GM18519 (cell line): ENCODE measurements around the gene GOLGB1.
"Not testable (repeated sequence)": the region's sequence is repeated elsewhere in the genome, so short reads cannot be mapped to it uniquely, and the experiment has no call there.

Source experiments
- ATAC-seq: cut with Tn5 transposase; IDR thresholded peaks from one replicate; pipeline ENCODE4 v1.9.1; 2021; ENCODE audit warnings: mild to moderate bottlenecking, moderate library complexity; ENCODE audit not compliant: unreplicated experiment, low FRiP score

Gene GOLGB1

DNA sequence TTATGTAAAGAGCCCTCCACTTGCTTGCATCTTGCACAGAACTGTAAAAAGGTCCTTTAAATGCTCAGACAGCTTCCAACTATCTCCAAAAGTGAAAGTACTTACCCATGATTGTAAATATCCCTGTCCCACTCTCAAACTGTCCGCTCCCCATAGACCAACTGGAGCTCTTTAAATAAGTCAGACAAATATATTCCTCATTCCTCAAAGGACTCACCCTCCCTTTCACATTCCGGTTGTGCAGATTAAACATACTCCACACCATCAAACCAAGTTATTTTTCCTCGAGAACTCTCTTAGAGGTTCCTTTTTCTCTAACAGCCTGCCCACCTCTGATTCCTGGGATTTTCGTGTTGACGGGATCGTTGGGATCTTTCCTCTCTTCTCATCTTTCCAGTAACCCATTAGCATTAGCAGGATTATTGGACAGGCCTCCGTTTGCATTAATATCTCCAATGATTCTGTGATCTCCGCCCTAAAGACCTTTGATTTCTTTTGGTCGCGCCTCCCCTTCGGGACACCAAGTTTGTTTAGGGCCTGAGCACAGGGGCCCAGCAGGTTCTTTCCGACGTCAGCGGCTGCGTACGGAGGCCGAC, 763 bp downstream of the GOLGB1 start:
- no peak for ATAC-seq

DNA sequence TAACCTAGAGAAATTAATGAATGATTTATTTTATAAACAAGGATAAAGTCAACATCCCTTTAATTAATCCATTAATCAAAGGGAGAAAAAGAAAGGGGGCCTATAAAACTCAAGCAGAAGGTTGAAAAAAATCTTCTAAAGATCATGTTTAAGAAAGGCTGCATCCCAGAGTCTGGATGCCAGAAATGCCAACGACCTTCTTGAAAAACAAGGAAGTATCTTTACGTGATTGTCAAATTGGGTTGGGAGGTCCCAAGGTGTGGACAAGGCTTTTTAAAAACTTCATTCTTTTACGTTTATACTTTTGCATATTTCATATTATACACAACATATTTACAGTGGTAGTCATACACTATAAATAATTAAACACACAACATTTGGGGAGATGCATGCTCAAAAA, 1.6 kb downstream of the GOLGB1 start:
- no peak for ATAC-seq

DNA sequence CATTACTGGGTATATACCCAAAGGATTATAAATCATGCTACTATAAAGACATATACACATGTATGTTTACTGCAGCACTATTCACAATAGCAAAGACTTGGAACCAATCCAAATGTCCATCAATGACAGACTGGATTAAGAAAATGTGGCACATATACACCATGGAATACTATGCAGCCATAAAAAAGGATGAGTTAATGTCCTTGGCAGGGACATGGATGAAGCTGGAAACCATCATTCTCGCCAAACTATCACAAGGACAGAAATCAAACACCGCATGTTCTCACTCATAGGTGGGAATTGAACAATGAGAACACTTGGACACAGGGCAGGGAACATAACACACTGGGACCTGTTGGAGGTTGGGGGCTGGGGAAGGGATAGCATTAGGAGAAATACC, 6.4 kb downstream of the GOLGB1 start:
- not testable (repeated sequence) for ATAC-seq

DNA sequence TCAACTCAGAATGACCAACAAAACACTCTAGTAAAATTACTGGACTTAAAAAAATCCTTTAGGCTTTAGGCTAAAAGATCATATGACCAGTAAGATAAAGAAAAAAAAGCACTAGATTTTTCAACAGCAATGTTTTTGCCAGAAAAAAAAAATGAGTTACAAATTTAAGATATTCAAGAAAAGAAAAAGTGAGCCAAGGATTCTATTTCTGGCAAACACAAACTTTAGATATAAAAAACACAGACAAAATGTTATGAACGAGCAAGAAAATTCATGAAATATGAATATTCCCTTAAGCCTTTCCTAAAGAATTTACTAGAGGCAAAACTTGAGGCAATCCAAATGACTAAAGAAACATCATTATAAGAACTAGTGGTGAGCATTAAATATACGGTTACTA, 8.6 kb downstream of the GOLGB1 start:
- no peak for ATAC-seq

DNA sequence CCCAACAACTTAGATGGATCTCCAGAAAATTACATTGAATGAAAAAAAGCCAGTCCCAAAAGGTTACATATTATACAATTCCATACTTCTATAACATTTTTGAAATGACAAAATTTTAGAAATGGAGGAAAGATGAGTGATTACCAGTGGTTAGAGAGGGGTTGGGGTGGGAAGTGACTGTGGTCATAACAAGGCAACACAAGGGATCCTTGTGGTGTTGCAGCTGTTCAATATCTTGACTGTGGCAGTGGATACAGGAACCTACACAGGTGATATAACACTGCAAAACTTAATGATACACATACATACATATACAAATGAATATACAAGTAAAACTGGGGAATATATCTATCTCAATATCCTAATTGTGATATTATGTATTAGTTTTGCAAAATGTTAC, 9.6 kb downstream of the GOLGB1 start:
- ATAC-seq = no peak

DNA sequence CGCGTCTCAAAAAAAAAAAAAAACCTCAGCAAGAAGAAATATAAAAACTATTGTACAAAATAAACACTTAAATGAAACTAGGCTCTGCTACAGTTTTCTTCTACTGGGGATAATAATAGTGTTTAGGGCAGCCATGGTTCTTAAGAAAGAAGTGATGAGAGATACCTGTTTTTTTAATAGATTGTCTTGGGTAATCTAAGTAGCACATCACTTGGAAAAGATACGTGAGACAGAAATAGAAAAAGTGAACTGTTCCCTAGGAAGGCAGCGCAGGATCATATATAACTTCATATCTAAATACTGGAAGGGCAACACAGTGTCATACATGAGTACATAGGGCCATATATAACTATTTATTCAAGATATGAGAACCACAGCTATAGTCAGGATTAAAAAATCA, 11.9 kb downstream of the GOLGB1 start:
- ATAC-seq = no peak

DNA sequence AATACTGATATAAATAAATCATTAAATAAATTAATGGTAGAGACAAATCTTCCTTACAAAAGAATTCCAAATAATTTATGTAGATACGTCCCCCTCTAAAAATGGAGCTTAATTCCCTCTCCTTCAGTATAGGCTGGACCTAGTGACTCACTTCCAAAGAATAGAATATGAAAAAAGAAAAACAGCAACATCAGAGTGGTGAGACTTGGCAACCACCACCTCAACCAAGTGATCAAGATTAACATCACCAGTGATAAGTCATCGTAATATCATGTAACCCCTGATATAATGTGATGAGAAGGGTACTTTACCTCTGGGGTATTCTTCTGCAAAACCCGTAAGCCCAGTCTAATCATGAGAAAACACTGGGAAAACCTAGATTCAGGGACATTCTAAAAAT, 13.4 kb downstream of the GOLGB1 start:
- no peak for ATAC-seq

DNA sequence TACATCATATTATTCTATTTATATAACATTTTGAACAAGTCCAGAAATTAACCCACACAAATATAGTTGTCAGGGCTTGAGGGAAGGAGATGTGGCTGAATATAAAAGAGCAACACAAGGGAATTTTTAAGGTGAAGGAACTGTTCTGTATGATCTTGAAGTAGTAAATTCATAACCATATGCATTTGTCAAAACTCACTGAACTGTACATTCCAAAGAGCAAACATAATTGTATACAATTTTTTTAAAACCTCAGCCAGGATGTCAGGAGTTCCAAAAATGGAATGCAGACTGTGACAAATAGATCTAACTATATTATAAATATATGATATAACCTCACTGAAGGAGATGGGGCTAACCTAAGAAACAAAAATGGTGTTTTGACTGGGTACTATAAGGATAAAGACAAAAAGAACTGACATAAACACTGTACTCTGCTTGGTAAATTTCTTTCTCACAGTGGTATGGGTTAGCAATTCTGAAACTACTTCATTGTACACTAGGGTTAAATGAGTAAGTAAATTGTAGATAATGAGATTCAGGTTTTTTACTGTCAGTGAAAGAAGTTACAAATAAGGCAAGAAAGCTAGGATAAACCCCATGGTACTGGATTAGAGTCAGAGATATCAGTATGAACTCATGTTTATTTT, 14.4 kb downstream of the GOLGB1 start:
- peak; percentile 89 for ATAC-seq

DNA sequence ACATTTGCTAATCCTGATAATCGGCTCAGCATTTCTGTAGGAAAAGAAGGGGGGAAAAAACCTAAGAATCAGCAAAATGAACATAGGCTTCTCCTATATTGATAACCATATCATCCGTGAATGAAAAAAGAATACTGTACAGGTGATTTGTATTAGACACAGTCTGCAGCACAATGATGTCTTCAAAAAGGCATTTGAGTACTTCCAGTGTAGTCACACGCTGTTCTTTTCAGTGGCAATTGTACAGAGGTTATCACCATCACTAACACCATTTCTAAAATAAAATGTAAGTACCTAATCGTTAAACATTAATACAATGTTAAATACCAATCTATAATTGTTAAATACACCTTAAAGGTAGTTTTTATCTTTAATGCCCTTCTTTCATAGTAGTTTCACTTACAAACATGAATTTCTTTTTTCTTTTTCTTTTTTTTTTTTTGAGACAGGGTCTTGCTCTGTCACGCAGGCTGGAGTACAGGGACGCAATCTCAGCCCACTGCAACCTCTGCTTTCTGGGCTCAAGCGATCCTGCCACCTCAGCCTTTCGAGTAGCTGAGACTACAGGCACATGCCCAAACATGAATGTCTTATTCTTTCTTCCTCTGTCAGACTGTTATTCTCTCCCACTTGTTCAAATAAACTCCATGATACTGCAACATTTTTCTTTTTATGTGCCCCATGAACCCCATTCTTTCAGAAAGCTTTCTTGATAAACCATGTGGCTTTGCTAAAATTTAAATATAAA, 18.4 kb downstream of the GOLGB1 start:
- no peak for ATAC-seq

DNA sequence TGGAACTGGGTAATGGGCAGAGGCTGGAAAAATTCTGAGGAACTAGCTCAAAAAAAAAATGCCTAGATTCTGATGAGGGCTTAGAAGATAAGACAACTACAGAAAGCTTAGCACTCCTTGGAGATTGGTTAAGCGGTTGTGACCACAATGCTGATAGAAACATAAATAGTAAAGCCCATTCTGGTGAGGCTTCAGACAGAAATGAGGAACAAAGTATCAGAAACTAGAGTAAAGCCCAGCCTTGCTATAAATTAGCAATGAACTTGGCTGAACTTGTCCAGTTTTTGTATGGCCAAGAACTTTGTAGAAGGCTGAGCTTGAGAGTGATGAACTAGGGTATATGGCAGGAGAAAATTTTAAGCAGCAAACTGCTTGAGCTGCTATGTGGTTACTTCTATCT, 25.4 kb downstream of the GOLGB1 start:
- ATAC-seq = peak; percentile 78

DNA sequence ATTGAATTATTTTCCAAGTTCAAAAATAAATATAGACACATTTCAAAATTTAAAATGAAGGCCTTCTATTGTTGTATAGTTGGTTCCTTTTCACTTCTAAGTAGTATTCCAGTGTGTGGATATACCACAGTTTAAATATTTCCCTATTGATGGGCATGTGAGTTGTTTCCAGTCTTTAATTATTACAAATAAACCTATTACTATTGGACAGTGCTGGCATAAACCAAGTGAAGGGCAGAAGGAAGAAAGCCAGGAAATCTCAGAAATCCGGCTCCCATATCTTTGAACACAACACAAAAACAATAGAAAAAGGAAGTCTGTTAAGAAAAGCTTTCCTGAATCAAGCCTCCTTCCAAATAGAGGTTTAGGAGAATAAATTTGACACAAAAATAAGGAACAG, 26.1 kb downstream of the GOLGB1 start:
- no peak for ATAC-seq

DNA sequence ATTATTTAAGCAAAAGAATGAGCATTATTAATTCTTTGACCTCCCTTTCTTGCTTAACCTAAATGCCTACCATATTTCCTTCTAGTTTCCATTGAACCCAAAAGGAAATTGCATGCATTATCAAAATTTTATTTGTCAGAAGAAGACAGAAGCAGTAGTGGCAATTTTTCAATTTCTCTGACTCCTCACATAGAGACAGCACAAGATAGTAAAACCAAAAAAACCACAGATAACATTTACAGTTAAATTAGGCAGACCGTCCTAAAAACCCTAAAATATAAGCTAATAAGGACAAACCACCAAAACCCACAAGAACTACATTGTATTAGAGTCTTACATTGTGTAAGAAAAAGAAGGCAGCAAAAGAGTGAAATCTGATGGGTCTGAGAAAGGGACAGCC, 27.1 kb downstream of the GOLGB1 start:
- no peak for ATAC-seq

DNA sequence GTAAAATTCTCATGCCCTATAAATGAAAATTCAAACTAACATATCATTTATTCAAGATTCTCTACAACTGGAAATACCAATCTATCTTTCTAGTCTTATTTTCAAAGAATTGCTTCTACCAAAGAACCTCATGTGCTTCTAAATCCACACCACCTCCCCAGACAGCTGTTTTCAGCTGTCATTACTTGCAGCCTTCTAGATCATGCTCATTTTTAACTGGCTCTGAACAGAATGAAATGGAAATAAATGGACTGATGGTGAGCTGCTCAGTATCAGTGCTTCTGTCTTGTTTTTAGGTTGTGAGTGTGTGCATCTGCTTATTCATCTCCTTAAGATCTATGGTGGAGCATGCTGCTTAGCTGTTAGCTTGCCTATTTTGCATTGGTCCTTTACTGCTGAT, 29.4 kb downstream of the GOLGB1 start:
- no peak for ATAC-seq

DNA sequence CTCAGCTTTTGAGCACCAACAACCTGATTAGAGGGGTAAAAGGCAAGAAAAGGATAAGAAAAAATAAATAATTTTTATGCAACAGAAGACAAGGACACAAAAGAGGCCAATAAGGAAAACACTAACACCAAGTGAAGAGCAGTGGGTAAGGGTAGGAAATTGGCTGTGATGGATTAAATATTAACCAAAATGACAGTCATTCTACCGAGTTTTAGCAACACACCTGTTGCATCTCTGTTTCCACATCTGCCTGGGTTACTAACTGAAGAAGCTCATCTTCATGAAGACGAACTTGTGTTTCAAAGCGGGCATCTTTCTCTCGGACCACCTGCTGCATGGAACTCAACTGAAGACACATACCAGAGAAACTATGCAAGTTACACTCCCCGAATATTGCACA, 30.1 kb downstream of the GOLGB1 start:
- no peak for ATAC-seq

DNA sequence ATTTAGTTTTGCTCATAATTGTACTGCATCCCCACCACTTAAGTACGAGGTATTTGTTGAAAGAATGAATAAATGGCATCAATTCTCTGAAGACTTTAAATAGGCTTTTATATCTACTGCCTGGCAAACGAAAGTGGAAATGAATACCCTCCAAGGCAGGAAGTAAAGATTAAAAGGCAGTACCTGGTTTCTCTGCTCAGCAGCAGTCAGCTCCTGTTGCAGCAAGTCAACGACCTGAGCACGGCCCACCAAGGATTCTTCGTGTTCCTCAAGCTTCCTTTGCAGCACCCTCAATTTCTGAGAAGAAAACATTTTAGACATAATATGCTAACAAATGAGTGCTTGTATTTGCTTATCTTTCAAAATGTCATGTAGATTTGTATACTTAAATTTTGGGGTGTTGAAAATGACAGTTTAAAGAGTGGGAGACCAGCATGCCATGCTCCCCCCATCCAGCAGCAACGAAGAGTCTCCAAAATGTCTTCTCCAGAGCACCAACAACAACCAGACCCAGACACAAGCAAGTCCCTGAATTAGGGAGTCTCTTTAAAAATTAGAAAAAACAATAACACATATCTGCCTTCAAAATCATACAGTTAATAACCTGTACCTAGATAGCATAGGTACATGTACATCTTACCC, 31.2 kb downstream of the GOLGB1 start:
- ATAC-seq = no peak

DNA sequence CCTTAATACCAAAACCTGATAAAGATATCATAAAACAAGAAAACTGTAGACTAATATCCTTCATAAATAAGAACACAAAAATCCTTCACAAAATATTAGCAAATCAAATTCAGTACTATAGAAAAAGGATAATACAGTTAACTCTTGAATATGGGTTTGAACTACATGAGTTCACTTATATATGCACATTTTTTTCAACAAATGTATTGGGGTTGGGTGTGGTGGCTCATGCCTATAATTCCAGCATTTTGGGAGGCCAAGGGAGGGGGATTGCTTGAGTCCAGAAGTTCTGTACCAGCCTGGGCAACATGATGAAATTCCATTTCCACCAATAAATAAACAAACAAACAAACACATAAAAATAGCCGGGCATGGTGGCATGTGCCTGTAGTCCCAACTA, 39.2 kb downstream of the GOLGB1 start:
- ATAC-seq = no peak

DNA sequence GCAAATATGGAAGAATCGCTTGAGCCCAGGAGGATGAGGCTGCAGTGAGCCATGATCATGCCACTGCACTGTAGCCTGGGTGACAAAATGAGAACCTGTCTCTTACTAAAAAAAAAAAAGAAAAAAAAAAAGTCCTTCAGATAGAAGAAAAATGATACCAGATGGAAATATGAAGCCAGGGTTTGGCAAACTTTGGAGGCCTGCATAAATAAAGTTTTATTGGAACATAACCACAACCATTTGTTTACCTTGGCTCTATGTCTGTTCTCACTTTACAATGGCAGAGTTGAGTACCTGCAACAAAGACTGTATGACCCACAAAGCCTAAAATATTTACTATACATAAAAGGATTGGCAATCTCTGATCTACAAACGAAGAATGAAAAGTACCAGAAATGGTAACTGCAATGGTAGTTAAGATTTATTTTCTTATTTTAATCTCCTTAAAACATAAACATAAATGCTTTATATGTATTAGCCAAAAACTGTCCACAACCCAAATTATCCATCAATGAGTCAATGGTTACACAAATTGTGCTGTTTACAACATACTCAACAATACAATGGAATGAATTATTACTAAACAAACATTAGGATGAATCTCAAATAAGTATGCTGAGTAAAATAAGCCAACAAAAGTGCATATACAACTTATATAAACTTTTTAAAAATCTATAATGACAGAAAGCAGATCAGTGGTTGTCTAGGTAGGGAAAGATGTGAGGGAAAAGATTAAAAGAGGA, 41.8 kb downstream of the GOLGB1 start:
- no peak for ATAC-seq

DNA sequence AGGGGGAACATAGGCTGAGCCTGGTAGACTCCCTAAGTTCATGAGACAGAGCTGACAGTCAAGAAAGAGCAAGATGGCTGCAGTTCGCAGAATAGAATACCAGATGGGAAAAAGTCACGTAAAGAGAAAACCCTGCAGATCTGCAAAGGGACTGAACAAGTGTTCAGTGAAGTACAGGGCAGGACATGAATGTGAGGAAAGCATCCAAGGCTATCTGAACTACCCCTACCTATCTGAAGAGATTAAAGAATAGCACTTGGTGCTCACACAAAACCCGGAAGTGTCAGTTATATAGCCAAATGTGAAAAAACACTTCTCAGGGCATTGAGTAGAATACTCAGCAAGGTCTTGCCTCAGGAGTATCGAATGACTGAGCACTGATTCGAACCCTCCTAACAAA, 44.0 kb downstream of the GOLGB1 start:
- no peak for ATAC-seq

DNA sequence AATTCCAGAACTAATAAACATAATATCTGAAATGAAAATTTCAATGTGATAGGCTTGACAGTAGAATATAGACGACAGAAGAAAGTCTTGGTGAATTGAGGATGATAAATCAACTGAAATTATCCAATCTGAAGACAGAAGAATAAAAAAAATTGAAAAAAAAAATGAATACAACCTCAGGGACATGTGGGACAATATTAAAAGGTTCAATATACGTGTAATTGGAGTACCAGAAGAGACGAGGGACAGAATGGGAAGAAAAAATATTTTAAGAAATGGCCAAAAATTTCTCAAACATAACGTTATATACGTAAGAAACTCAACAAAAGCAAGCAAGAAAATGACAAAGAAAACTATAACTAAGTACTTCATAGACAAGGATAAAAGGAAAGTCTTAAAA, 45.6 kb downstream of the GOLGB1 start:
- ATAC-seq = no peak

DNA sequence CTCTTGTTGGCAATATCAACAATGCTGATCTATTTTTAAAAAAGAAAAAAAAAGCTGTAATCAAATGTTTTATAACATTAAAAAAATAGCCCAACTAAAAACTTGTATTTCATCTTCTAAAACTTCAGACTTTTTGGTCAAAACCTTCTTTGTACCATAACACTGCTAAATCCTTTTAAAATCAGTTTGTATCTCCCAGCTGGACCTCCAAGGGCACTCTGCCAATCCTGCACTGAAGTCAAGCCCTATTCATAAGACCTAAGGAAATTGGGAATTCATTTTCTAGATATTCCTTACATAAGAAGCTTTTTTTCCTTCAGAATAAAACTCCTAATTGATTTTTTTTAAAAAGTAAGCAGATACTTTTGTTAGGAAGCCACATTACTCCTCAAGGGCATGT, 50.6 kb downstream of the GOLGB1 start:
- no peak for ATAC-seq

DNA sequence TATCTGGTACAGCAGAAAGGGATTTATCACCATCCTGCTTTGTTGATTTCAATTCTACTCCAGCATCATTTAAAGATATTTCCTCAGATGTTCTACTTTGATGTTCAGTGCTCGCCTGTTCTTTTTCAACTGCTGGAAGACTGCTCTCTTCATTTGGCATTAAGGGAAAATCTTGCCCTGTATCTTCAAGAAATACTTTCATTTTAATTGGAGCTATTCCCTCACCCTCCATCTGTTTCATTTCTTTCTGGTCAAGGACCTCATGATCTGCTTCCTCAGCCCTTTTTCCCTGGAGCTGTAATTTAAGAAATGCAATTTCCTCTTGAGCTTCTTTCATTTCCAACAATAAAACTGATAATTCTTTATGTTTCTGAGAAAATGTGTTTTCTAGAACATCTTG, 51.1 kb downstream of the GOLGB1 start:
- ATAC-seq = no peak
